Measurements from ENCODE around the gene CLEC16A. TPM values are rescaled to one million over a fixed set of nuclear protein-coding genes. Genes with fewer than 3 reads are reported as not detected.
A peak's percentile ranks its signal among the peaks of the same experiment; 100 is the strongest.

Gene CLEC16A
- total RNA-seq, 1 donor from 2014 or later, result 33.4 TPM

- Mint-ChIP-seq H3K27me3 (no peaks in the 10 kb centered on the region), H3K9me3 (no peaks in the 10 kb centered on the region), H3K36me3 (peaks cover 18% of the 10 kb centered on the region), H3K4me1 (ENCODE audit: unreplicated experiment) (peaks cover 23% of the 10 kb centered on the region), H3K4me3 (no peak overlapping the region), H3K27ac (no peak overlapping the region)
- DNase-seq (ENCODE audit: extremely low spot score, unreplicated experiment), result no peak
- TF ChIP-seq CTCF (conservative IDR thresholded peaks at IDR 0.05), result no peak
These were observed 235.2 kb downstream of the CLEC16A start for GRCh38 chr16:11179574-11179973.

DNA sequence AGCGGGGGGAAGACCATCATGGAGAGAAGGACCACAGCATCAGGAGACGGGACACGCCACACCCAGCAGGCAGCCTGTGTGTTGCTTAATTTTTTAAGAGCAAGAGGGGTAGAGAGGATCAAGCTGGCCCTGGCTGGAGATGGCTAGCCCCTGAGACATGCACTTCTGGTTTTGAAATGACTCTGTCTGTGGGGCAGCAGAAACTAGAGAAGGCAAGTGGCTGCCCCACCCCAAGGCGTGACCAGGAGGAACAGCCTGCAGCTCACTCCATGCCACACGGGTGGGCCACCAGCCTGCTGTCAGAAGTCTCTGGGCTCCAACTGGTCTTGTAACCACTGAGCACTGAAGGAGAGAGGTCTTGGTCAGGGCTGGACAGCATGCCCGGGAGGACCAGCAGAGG, 236.1 kb downstream of the CLEC16A start:
- H3K36me3 Mint-ChIP-seq, result peaks cover 9% of the 10 kb centered on the region
- H3K27me3 Mint-ChIP-seq, result no peaks in the 10 kb centered on the region
- no peak overlapping the region for H3K4me3 Mint-ChIP-seq
- H3K27ac Mint-ChIP-seq, result peak overlapping the region; percentile 31
- no peaks in the 10 kb centered on the region for H3K9me3 Mint-ChIP-seq
- no peak for TF ChIP-seq CTCF (conservative IDR thresholded peaks at IDR 0.05)
- no peak for DNase-seq (ENCODE audit: extremely low spot score, unreplicated experiment)
- H3K4me1 Mint-ChIP-seq (ENCODE audit: unreplicated experiment), result peaks cover 16% of the 10 kb centered on the region

- no peak overlapping the region for H3K27ac Mint-ChIP-seq
- no peak overlapping the region for H3K4me3 Mint-ChIP-seq
- no peak for DNase-seq (ENCODE audit: extremely low spot score, unreplicated experiment)
- H3K36me3 Mint-ChIP-seq, result peaks cover 9% of the 10 kb centered on the region
- H3K9me3 Mint-ChIP-seq, result no peaks in the 10 kb centered on the region
- H3K27me3 Mint-ChIP-seq, result no peaks in the 10 kb centered on the region
- H3K4me1 Mint-ChIP-seq (ENCODE audit: unreplicated experiment), result peaks cover 16% of the 10 kb centered on the region
- no peak for TF ChIP-seq CTCF (conservative IDR thresholded peaks at IDR 0.05)
These were observed 237.0 kb downstream of the CLEC16A start for GRCh38 chr16:11181242-11181898.

DNA sequence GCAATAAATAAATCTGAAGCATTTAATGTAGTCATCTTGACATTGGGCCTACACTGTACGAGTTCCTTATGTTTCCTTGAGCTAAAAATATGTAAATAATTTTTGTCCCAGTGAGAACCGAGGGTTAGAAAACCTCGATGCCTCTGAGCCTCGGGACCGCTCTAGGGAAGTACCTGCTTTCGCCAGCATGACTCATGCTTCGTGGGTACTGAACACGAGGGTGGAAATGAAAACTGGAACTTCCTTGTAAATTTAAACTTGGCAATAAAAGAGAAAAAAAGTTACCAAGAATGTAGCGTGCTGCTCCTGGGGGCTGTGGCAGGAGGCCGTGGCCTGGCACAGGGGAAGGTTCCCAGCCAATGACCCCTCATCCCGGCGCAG, 237.5 kb downstream of the CLEC16A start:
- no peaks in the 10 kb centered on the region for H3K9me3 Mint-ChIP-seq
- no peaks in the 10 kb centered on the region for H3K27me3 Mint-ChIP-seq
- H3K36me3 Mint-ChIP-seq, result peaks cover 9% of the 10 kb centered on the region
- no peak overlapping the region for H3K27ac Mint-ChIP-seq
- no peak overlapping the region for H3K4me3 Mint-ChIP-seq
- no peak for TF ChIP-seq CTCF (conservative IDR thresholded peaks at IDR 0.05)
- DNase-seq (ENCODE audit: extremely low spot score, unreplicated experiment), result no peak
- peaks cover 13% of the 10 kb centered on the region for H3K4me1 Mint-ChIP-seq (ENCODE audit: unreplicated experiment)

DNA sequence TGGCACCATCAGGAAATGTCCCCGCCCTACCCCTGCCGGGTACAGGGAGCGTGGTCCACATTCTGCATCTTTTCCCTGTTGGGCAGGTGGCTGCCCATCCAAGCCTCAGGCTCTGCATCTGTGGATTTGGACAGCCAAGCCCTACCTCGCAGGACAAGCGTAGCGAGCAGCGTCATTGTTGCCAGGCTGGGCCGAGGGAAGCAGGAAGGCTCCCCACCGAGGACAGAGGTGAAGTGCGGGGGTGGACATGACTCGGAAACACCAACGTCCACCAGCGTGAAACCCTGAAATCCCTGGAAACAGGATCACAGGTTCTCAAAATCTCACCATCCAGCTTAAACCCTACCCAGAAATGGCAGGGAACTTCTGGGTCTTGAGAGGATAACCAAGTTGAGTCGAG, 238.0 kb downstream of the CLEC16A start:
- no peak for DNase-seq (ENCODE audit: extremely low spot score, unreplicated experiment)
- Mint-ChIP-seq H3K36me3 (peaks cover 9% of the 10 kb centered on the region), H3K27ac (no peak overlapping the region), H3K9me3 (no peaks in the 10 kb centered on the region), H3K4me3 (no peak overlapping the region), H3K4me1 (ENCODE audit: unreplicated experiment) (peaks cover 12% of the 10 kb centered on the region), H3K27me3 (no peaks in the 10 kb centered on the region)
- no peak for TF ChIP-seq CTCF (conservative IDR thresholded peaks at IDR 0.05)

Data from type B pancreatic cell (in vitro differentiated cells).